GM04503 (cell line): ENCODE measurements around the gene LILRA5.
"Not testable (repeated sequence)": the region's sequence is repeated elsewhere in the genome, so short reads cannot be mapped to it uniquely, and the experiment has no call there.

Experiments used
- DNase-seq: peaks from one replicate; pipeline ENCODE4 v3.0.0-alpha.2; 2012; ENCODE audit warnings: low read depth

The LILRA5 gene

DNA sequence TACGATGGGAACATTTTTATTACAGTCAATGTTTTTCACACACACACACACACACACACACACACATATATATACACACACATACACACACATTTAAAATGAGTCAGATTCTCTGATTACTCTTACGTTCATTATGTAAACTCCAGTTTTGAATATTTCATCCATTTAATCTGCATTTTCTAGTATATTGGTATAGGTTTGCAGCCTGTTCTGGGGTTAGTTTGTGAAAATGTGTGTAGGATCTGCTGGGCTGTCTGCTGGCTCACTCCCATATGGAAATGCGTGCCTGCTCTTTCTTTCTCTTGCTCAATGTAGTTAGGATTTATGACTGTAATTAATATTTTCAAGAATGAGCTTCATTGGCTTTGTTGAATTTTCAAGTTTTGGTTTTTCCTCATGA is 39.1 kb downstream of the LILRA5 start:
- no peak for DNase-seq

DNA sequence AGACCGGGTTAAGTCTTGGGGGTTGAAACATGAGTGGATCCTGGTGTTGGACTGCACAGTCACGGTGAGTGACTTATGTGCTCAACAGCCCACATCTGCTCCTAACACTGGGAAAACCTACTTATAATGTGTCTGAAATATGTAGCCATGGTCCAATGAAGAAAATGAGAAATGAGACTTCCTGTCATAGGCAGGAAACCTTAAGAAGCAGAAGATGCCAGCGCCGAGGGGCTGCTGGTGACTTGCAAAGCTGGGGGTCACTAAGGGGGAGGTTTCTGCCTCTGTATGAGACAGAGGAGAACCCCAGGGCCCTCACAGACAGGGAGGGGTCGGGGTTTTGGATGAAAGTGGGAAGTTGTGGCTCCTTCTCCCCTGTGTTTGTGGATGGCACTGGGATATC is 40.8 kb downstream of the LILRA5 start:
- not testable (repeated sequence) for DNase-seq

DNA sequence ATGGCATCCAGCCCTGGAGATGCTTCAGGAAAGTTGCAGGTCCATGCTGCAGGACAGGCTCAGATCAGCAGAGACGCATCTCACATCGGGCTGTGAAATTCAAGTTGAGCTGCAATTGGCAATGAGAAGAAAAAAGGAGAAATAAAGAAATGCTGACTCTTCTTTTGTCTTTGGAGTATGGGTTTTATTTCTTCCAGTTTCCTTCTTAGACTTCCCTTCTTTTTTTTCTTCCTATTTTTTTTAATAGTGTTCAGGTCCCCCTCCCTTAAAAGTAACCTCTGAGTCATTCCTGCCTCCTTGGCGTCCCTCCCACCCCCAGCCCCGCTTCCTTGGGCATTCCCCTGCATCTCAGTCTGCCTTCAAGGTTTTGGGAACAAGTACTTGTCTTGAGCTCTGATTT is 41.4 kb downstream of the LILRA5 start:
- DNase-seq: not testable (repeated sequence)

- no peak for DNase-seq
Measured at GRCh38 chr19:54271106-54271505, 41.9 kb downstream of the LILRA5 start.

GRCh38 chr19:54268936-54269335 is 44.0 kb downstream of the LILRA5 start:
- DNase-seq: no peak

DNA sequence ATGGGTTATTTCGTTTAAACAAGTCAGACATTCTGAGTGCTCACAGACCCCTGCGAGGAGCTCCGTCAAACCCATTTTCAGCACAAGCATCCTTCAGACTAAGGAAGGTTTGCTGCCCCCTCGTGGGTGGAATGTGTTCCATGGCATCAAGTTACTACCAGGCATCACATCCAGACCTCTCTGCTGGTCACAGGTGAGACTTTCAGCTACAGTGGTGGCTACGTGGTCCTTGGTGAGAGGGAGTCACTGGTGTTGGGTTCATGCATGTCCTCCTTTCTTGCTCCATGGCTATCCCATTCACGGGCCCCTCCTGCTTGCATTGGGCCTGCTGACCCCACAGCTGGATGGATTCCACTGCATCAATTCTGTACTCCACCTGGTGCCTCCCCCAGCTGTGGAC is 46.8 kb downstream of the LILRA5 start:
- no peak for DNase-seq

DNA sequence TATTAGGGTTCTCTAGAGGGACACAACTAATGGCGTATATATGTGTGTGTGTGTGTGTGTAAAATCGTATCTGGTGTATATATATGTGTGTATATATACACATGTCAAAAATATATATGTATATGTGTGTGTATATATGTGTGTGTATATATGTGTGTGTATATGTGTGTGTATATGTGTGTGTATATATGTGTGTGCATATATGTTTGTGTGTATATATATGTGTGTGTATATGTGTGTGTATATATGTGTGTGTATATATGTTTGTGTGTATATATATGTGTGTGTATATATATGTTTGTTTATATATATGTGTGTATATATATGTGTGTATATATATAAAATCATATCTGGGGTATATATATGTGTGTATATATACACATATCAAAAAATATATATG is 50.5 kb downstream of the LILRA5 start:
- no peak for DNase-seq

- no peak for DNase-seq
Measured at GRCh38 chr19:54262066-54262465, 50.9 kb downstream of the LILRA5 start.

- no peak for DNase-seq
Measured at GRCh38 chr19:54257116-54257480, 55.9 kb downstream of the LILRA5 start, which contains the start of gene LILRB5. Gene LILRB5, minus strand, starts transcription at chr19:54257273. Its CDS starts 80 bp downstream, at chr19:54257193.
